Measurements from ENCODE around the gene PRKCH.

DNA sequence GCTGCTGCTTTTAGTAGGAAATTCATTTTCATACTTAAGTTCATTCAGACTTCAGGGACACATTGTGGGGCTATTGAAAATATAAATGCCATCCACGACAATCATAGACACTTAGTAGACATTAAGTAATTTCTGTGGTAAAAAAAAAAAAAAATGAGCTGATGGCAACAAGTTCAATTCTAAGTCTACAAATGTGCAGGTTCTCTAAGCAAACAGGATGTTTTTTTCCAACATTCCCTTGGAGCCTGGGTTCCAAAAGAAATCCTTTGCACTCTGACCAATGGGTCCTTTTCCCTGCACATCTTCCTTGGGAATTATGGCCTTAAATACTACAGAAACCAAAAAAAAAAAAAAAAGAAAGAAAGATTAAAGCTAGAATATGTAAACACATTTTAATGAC is 198.4 kb downstream of the PRKCH start:
- TF ChIP-seq, protein P1, sequence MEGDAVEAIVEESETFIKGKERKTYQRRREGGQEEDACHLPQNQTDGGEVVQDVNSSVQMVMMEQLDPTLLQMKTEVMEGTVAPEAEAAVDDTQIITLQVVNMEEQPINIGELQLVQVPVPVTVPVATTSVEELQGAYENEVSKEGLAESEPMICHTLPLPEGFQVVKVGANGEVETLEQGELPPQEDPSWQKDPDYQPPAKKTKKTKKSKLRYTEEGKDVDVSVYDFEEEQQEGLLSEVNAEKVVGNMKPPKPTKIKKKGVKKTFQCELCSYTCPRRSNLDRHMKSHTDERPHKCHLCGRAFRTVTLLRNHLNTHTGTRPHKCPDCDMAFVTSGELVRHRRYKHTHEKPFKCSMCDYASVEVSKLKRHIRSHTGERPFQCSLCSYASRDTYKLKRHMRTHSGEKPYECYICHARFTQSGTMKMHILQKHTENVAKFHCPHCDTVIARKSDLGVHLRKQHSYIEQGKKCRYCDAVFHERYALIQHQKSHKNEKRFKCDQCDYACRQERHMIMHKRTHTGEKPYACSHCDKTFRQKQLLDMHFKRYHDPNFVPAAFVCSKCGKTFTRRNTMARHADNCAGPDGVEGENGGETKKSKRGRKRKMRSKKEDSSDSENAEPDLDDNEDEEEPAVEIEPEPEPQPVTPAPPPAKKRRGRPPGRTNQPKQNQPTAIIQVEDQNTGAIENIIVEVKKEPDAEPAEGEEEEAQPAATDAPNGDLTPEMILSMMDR (IDR thresholded peaks at IDR 0.05) = no peak
- no peak for TF ChIP-seq POLR2A (IDR thresholded peaks at IDR 0.05)
